ENCODE data around the gene LYRM2. TPM values are rescaled to one million over a fixed set of nuclear protein-coding genes. Genes with fewer than 3 reads are reported as not detected.

The LYRM2 gene
- total RNA-seq, 1 experiment from 2014 or later: 39.4 TPM

- ChIA-PET CTCF (no interaction called here), POLR2A (no interaction called here)
- Histone ChIP-seq H3K36me3 (ENCODE audit: control insufficient read depth, insufficient read depth, low read length) (no peaks in the 10 kb centered on the region; the same call in 1 of the 2 replicates), H3K27me3 (ENCODE audit: control insufficient read depth, insufficient read depth, low read length) (no peaks in the 10 kb centered on the region), H3K4me1 (ENCODE audit: control insufficient read depth, insufficient read depth, low read length) (no peaks in the 10 kb centered on the region), H3K4me3 (ENCODE audit: low read depth in 2 of 2, low read length in 2 of 2) (no peak overlapping the region), H3K27ac (ENCODE audit: low read length) (no peak overlapping the region), H3K9me3 (ENCODE audit: control insufficient read depth, insufficient read depth, low read depth, low read length) (no peaks in the 10 kb centered on the region)
- intact Hi-C loops (cut with micrococcal nuclease; ENCODE audit: unreplicated experiment) (no loop called here), in situ Hi-C loops (cut with HindIII; ENCODE audit: low pct_unique_long_range_greater_than_20kb, low sequenced_read_pairs) (no loop called here)
- no peak for DNase-seq (ENCODE audit: low read depth, low spot score)
- TF ChIP-seq, protein P1, sequence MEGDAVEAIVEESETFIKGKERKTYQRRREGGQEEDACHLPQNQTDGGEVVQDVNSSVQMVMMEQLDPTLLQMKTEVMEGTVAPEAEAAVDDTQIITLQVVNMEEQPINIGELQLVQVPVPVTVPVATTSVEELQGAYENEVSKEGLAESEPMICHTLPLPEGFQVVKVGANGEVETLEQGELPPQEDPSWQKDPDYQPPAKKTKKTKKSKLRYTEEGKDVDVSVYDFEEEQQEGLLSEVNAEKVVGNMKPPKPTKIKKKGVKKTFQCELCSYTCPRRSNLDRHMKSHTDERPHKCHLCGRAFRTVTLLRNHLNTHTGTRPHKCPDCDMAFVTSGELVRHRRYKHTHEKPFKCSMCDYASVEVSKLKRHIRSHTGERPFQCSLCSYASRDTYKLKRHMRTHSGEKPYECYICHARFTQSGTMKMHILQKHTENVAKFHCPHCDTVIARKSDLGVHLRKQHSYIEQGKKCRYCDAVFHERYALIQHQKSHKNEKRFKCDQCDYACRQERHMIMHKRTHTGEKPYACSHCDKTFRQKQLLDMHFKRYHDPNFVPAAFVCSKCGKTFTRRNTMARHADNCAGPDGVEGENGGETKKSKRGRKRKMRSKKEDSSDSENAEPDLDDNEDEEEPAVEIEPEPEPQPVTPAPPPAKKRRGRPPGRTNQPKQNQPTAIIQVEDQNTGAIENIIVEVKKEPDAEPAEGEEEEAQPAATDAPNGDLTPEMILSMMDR (IDR thresholded peaks at IDR 0.05): no peak
- no peak for TF ChIP-seq REST (IDR thresholded peaks at IDR 0.05; ENCODE audit: insufficient read depth in 1 of 2, low read depth in 2 of 2, low read length in 1 of 2)
- TF ChIP-seq SIN3A (IDR thresholded peaks at IDR 0.05; ENCODE audit: borderline replicate concordance, insufficient read depth, low read depth, low read length): no peak
- no peak for TF ChIP-seq POLR2AphosphoS5 (IDR thresholded peaks at IDR 0.05; ENCODE audit: low read depth, low read length)
- TF ChIP-seq TCF7L2 (IDR thresholded peaks at IDR 0.05; ENCODE audit: low read depth, low read length): no peak
- no TSS peak for BruUV-seq (replicated peaks)
- no peak for ATAC-seq
Observed at GRCh38 chr6:89630488-89630887, 8.1 kb downstream of the LYRM2 start.

GRCh38 chr6:89623749-89624148 lies 14.8 kb downstream of the LYRM2 start:
- Histone ChIP-seq H3K4me3 (ENCODE audit: low read depth in 2 of 2, low read length in 2 of 2) (no peak overlapping the region), H3K36me3 (ENCODE audit: control insufficient read depth, insufficient read depth, low read length) (no peaks in the 10 kb centered on the region), H3K27me3 (ENCODE audit: control insufficient read depth, insufficient read depth, low read length) (no peaks in the 10 kb centered on the region), H3K9me3 (ENCODE audit: control insufficient read depth, insufficient read depth, low read depth, low read length) (no peaks in the 10 kb centered on the region), H3K27ac (ENCODE audit: low read length) (no peak overlapping the region), H3K4me1 (ENCODE audit: control insufficient read depth, insufficient read depth, low read length) (no peaks in the 10 kb centered on the region)
- intact Hi-C loops (cut with micrococcal nuclease; ENCODE audit: unreplicated experiment): no loop called here
- TF ChIP-seq SIN3A (IDR thresholded peaks at IDR 0.05; ENCODE audit: borderline replicate concordance, insufficient read depth, low read depth, low read length): no peak
- no peak for TF ChIP-seq POLR2AphosphoS5 (IDR thresholded peaks at IDR 0.05; ENCODE audit: low read depth, low read length)
- TF ChIP-seq, protein P1 (IDR thresholded peaks at IDR 0.05): no peak
- no peak for TF ChIP-seq REST (IDR thresholded peaks at IDR 0.05; ENCODE audit: insufficient read depth in 1 of 2, low read depth in 2 of 2, low read length in 1 of 2)
- TF ChIP-seq TCF7L2 (IDR thresholded peaks at IDR 0.05; ENCODE audit: low read depth, low read length): no peak
- ATAC-seq: no peak
- POLR2A ChIA-PET: no interaction called here
- CTCF ChIA-PET: no interaction called here
- BruUV-seq (replicated peaks): no TSS peak
- in situ Hi-C loops (cut with HindIII; ENCODE audit: low pct_unique_long_range_greater_than_20kb, low sequenced_read_pairs): no loop called here
- no peak for DNase-seq (ENCODE audit: low read depth, low spot score)

All from Panc1 (cell line).